HG02981 (cell line): ENCODE results near the gene LAMB1.
"Not testable (repeated sequence)": the region's sequence is repeated elsewhere in the genome, so short reads cannot be mapped to it uniquely, and the experiment has no call there.

Experiments
- ATAC-seq: cut with Tn5 transposase; IDR thresholded peaks from one replicate; pipeline ENCODE4 v1.9.1; 2021; ENCODE audit warnings: mild to moderate bottlenecking, moderate library complexity; ENCODE audit not compliant: unreplicated experiment

The LAMB1 gene

GRCh38 chr7:107922886-107923285 is 80.1 kb downstream of the LAMB1 start:
- no peak for ATAC-seq

GRCh38 chr7:107921826-107922225 is 81.1 kb downstream of the LAMB1 start:
- ATAC-seq = not testable (repeated sequence)

GRCh38 chr7:107920048-107920772 is 82.8 kb downstream of the LAMB1 start:
- no peak for ATAC-seq

GRCh38 chr7:107918948-107919347 is 84.0 kb downstream of the LAMB1 start:
- no peak for ATAC-seq

- ATAC-seq = peak; percentile 93
Measured at GRCh38 chr7:107917763-107918651, 85.0 kb downstream of the LAMB1 start.

GRCh38 chr7:107915541-107915940 is 87.4 kb downstream of the LAMB1 start:
- no peak for ATAC-seq

GRCh38 chr7:107914831-107915230 is 88.1 kb downstream of the LAMB1 start:
- no peak for ATAC-seq

GRCh38 chr7:107913851-107914250 is 89.1 kb downstream of the LAMB1 start:
- no peak for ATAC-seq

- ATAC-seq = no peak
Measured at GRCh38 chr7:107911981-107912380, 91.0 kb downstream of the LAMB1 start.

- ATAC-seq = no peak
Measured at GRCh38 chr7:107909445-107909844, 93.5 kb downstream of the LAMB1 start.

- no peak for ATAC-seq
Measured at GRCh38 chr7:107907790-107908189, 95.2 kb downstream of the LAMB1 start.

GRCh38 chr7:107902381-107902780 is 100.6 kb downstream of the LAMB1 start:
- no peak for ATAC-seq

- ATAC-seq = no peak
Measured at GRCh38 chr7:107900496-107901015, 102.4 kb downstream of the LAMB1 start.

GRCh38 chr7:107898997-107899594 is 103.9 kb downstream of the LAMB1 start:
- ATAC-seq = no peak

- ATAC-seq = not testable (repeated sequence)
Measured at GRCh38 chr7:107892367-107892741, 110.6 kb downstream of the LAMB1 start.

- ATAC-seq = peak; percentile 29
Measured at GRCh38 chr7:107891636-107892366, 111.2 kb downstream of the LAMB1 start.

- peak; percentile 99 for ATAC-seq
Measured at GRCh38 chr7:107890962-107891635, 111.9 kb downstream of the LAMB1 start, which contains the start of gene DLD. Gene DLD (plus strand): TSS chr7:107891183. CDS start chr7:107891251, 68 bp downstream.

GRCh38 chr7:107890493-107890961 is 112.4 kb downstream of the LAMB1 start:
- ATAC-seq = peak; percentile 2

- no peak for ATAC-seq
Measured at GRCh38 chr7:107889992-107890391, 113.0 kb downstream of the LAMB1 start.

- not testable (repeated sequence) for ATAC-seq
Measured at GRCh38 chr7:107887827-107888226, 115.1 kb downstream of the LAMB1 start.
